Measurements from ENCODE around the gene LRRIQ3. TPM values are rescaled to one million over a fixed set of nuclear protein-coding genes. Genes with fewer than 3 reads are reported as not detected.

LRRIQ3 gene
- total and polyA plus RNA-seq, 11 donors = 0.07 to 1.5 (median 0.38) TPM

DNA sequence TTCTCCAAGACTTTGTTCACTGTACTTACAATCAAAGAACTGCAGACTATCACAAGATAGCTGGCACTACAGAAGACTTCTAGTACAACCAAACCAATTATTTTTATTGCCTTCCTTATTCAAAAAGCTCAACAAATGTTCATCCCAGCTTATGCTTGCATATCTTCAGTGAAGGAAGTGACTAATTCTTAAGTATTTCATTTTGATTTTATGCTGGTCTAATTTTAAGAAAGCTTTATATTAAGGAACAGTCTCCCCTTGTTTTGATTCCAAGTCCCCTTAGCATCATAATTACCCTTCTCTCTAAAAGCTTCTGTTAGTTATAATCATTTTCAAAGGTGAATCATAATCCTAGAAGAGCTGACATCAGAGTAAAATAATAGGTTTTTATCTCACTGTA lies 132.9 kb downstream of the LRRIQ3 start:
- Histone ChIP-seq H3K27ac (no peak overlapping the region), H3K36me3 (no peaks in the 10 kb centered on the region), H3K9me3 (peaks cover 0 to 10% (median 0%) of the 10 kb centered on the region in 12 donors), H3K4me3 (no peak overlapping the region), H3K4me1 (no peaks in the 10 kb centered on the region), H3K27me3 (no peaks in the 10 kb centered on the region)
- no peak for TF ChIP-seq POLR2A (IDR thresholded peaks at IDR 0.05)
- TF ChIP-seq, protein P1, sequence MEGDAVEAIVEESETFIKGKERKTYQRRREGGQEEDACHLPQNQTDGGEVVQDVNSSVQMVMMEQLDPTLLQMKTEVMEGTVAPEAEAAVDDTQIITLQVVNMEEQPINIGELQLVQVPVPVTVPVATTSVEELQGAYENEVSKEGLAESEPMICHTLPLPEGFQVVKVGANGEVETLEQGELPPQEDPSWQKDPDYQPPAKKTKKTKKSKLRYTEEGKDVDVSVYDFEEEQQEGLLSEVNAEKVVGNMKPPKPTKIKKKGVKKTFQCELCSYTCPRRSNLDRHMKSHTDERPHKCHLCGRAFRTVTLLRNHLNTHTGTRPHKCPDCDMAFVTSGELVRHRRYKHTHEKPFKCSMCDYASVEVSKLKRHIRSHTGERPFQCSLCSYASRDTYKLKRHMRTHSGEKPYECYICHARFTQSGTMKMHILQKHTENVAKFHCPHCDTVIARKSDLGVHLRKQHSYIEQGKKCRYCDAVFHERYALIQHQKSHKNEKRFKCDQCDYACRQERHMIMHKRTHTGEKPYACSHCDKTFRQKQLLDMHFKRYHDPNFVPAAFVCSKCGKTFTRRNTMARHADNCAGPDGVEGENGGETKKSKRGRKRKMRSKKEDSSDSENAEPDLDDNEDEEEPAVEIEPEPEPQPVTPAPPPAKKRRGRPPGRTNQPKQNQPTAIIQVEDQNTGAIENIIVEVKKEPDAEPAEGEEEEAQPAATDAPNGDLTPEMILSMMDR (IDR thresholded peaks at IDR 0.05) = no peak
- intact Hi-C loops (cut with DNase I) = no loop called here
- DNase-seq (no peak), ATAC-seq (no peak)

DNA sequence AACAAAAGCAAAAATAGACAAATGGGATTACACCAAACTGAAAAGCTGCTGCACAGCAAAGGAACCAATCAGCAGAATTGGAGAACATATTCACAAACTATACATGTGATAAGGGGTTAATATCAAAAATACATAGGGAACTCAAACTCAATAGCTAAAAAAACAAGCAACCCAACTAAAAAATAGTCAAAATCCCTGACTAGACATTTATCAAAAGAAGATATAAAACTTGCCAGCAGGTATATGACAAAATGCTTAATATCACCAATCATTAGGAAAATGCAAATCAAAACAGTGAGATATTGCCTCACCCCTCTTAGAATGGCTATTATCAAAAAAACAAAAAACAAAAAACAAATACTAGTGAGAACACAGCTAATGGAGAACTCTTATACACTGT lies 140.3 kb downstream of the LRRIQ3 start:
- intact Hi-C loops (cut with DNase I) = no loop called here
- H3K4me3 ChIP-seq = no peak overlapping the region
- peaks cover 0 to 9% (median 0%) of the 10 kb centered on the region in 12 donors for H3K9me3 ChIP-seq
- TF ChIP-seq POLR2A (IDR thresholded peaks at IDR 0.05) = no peak
- TF ChIP-seq, protein P1 (IDR thresholded peaks at IDR 0.05) = no peak
- DNase-seq (no peak), ATAC-seq (no peak)
- no peak overlapping the region for H3K27ac ChIP-seq
- no peaks in the 10 kb centered on the region for H3K27me3 ChIP-seq
- H3K36me3 ChIP-seq = no peaks in the 10 kb centered on the region
- H3K4me1 ChIP-seq = no peaks in the 10 kb centered on the region

GRCh38 chr1:74053407-74053806 lies 144.6 kb downstream of the LRRIQ3 start:
- no peak for ATAC-seq
- Histone ChIP-seq H3K36me3 (no peaks in the 10 kb centered on the region), H3K27me3 (no peaks in the 10 kb centered on the region), H3K4me1 (no peaks in the 10 kb centered on the region), H3K4me3 (no peak overlapping the region), H3K9me3 (no peaks in the 10 kb centered on the region), H3K27ac (no peak overlapping the region)
- WGBS, 4 donors = 40 to 59% (median 47%) methylated on average over 1 of the region's 1 CpG
- no peak for TF ChIP-seq POLR2A (IDR thresholded peaks at IDR 0.05)
- TF ChIP-seq, protein P1 (IDR thresholded peaks at IDR 0.05) = no peak
- intact Hi-C loops (cut with DNase I) = no loop called here
- no peak for DNase-seq

DNA sequence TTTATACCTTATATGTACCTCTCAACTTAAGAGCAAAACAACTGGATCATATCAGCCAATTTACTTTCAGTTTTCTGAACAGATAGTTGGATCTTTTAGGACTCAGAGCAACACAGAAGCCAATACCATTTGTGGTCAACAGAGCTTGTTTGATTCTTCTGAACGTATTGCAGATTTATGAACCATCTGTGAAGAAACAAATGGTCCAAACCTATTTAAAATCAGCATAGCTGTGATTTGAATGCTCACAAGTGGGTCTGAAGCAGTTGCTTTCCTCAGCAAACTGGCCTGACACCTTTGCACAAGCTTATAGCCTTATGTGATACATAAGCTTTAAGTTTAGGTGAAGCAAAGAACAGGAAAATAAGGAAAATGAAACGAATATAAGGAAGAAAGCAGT lies 147.6 kb downstream of the LRRIQ3 start:
- no peaks in the 10 kb centered on the region for H3K27me3 ChIP-seq
- H3K9me3 ChIP-seq = peaks cover 0 to 16% (median 0%) of the 10 kb centered on the region in 12 donors
- WGBS, 4 donors = 58 to 65% (median 61%) methylated on average over 2 of the region's 2 CpGs
- DNase-seq (no peak), ATAC-seq (no peak)
- TF ChIP-seq POLR2A (IDR thresholded peaks at IDR 0.05) = no peak
- TF ChIP-seq, protein P1 (IDR thresholded peaks at IDR 0.05) = no peak
- intact Hi-C loops (cut with DNase I) = no loop called here
- H3K27ac ChIP-seq = no peak overlapping the region
- H3K36me3 ChIP-seq = no peaks in the 10 kb centered on the region
- no peak overlapping the region for H3K4me3 ChIP-seq
- H3K4me1 ChIP-seq = no peaks in the 10 kb centered on the region
